Mesenteric fat pad (tissue), 1 donor: ENCODE measurements around the gene NAP1L4. TPM values are rescaled to one million over a fixed set of nuclear protein-coding genes. Genes with fewer than 3 reads are reported as not detected.
"Not testable (repeated sequence)": the region's sequence is repeated elsewhere in the genome, so short reads cannot be mapped to it uniquely, and the experiment has no call there.

ENCODE experiments used
- DNase-seq: peaks from one replicate; pipeline ENCODE4 v3.0.0-alpha.2; 2020; ENCODE audit warnings: low spot score
- total RNA-seq: library from RNA; stranded (reverse); fragmentation: NEBNext Ultra II Directional; extraction: Animal tissue kit (Norgen Biotek cat#: 25700); gene quantifications from one replicate; pipeline ENCODE4 v1.2.1, GENCODE V29; 2021
- donor health status: DM: yes; HTN: yes; CAD: no.

NAP1L4 gene
- total RNA-seq, 1 donor from 2014 or later: 96.1 TPM

DNA sequence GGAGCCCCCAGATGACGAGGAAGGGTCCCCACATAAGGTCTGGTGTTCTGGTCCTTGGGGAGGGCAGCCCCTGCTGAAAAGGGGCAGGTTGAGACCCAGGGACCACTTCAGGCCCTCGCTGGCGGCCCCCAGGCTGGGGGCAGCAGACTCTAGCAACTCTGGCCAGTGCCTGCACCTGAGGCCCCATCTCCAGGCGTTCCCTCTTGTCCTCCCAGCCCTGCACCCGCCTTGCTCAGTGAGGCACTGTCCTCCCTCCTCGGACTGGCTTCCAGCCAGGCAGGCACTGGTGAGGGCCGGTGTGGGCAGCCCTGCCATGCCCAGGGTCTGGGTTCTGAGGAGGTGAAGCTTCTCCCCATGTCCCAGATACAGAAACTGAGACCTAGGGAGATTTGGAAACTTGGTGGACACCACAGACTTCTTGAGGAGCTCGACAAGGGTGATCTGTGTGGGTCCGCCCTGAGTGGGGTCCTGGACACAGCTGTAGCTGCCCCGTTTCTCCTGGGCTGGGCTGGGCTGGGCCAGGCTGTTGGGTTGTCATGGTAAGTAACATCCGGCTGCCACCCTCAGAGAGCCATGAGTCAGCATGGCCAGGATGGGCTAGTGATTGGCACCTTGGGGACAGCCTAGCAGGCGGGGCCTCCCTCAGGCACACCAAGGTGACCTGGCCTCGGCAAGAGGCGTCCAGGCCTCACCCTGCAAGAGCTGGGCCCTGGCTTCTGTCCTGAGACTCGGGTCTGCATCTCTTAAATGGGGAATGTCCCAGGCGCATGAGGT is 51.8 kb downstream of the NAP1L4 start:
- no peak for DNase-seq

DNA sequence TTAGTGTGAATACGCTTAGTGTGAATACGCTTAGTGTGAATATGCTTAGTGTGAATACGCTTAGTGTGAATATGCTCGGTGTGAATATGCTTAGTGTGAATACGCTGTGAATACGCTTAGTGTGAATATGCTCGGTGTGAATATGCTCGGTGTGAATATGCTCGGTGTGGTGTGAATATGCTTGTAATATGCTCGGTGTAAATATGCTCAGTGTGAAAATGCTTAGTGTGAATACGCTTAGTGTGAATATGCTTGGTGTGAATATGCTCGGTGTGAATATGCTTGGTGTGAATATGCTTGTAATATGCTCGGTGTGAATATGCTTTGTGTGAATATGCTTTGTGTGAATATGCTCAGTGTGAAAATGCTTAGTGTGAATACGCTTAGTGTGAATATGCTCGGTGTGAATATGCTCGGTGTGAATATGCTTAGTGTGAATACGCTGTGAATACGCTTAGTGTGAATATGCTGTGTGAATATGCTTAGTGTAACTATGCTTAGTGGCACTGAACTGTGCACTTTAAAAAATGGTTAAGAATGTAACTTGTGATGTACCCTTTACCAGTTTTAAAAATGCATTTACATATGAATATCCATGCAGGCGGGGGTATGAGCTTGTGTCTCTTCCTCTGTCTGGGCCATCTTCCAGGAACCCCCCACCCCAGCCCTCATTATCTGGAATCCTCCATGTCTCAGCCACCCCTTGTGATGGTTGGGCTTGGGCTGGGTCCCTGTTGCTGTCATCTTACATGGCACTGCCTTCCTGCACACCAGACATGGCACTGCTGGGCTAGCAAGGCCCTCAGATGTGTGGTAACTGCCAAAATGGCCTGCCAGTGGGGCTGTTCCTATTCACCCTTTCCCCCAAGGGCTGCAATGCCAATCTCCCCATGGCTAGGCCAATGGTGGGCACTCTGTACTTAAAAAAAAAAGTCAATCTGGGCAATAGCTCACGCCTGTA is 53.4 kb downstream of the NAP1L4 start:
- not testable (repeated sequence) for DNase-seq

DNA sequence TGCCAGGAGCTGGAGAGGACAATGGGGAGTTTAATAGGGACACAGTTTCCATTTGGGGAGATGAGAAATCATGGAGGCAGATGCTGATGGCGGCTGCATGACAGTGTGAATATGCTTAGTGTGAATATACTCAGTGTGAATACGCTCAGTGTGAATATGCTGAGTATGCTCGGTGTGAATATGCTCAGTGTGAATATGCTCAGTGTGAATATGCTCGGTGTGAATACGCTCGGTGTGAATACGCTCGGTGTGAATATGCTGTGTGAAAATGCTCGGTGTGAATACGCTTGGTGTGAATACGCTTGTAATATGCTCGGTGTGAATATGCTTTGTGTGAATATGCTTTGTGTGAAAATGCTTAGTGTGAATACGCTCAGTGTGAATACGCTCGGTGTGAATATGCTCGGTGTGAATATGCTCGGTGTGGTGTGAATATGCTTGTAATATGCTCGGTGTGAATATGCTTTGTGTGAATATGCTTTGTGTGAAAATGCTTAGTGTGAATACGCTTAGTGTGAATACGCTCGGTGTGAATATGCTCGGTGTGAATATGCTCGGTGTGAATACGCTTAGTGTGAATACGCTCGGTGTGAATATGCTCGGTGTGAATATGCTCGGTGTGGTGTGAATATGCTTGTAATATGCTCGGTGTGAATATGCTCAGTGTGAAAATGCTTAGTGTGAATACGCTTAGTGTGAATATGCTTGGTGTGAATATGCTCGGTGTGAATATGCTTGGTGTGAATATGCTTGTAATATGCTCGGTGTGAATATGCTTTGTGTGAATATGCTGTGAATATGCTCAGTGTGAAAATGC is 54.3 kb downstream of the NAP1L4 start:
- DNase-seq: peak; percentile 11

DNA sequence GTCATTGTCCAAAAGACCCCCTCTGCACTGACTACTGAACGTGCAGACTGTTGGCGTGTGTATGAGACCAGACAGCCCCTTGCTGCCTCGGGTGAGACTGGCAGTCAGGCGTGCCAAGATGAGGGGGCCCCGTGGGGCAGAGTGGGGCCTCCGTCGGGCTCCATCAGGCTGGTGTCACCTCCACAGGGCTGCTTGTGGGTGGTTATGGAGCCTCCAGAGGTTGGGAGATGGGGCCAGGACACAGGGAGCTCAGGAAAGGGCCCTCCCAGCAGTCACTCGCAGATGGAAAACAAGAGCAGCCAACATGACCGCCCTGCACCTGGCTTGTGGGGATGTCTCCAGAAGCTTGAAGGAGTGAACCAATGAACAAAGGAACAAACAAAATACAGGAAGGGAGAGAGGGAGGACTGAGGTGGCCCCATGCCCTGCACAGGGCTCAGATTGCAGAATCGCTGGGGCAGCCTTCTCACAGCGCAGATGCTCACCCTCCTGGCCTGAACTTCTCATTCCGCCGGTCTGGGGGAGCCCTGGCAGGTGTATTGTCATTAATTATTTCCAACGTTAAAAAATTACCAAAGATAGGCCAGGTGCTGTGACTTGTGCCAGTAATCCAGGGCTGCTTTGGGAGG is 57.4 kb downstream of the NAP1L4 start:
- no peak for DNase-seq

DNA sequence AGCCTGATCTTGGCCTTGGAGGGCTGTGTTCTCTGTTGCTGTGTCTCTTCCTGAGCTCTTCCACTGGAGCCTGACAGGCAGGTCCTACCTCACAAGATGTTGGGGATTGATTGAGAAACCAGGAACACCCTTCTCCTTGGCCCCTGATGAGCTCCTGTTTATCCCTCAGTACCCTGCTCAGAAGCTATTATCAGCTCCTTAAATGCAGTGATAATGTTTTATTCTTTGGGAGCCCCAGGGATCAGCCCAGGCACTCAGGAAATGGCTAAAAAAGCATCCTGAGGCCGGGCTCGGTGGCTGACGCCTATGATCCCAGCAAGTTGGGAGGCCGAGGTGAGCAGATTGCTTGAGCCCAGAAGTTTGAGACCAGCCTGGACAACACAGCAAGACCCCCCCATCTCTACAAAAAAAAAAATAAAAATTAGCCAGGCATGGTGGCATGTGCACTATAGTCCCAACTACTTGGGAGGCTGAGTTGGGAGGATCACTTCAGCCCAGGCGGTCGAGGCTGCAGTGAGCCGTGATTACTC is 58.0 kb downstream of the NAP1L4 start:
- no peak for DNase-seq

DNA sequence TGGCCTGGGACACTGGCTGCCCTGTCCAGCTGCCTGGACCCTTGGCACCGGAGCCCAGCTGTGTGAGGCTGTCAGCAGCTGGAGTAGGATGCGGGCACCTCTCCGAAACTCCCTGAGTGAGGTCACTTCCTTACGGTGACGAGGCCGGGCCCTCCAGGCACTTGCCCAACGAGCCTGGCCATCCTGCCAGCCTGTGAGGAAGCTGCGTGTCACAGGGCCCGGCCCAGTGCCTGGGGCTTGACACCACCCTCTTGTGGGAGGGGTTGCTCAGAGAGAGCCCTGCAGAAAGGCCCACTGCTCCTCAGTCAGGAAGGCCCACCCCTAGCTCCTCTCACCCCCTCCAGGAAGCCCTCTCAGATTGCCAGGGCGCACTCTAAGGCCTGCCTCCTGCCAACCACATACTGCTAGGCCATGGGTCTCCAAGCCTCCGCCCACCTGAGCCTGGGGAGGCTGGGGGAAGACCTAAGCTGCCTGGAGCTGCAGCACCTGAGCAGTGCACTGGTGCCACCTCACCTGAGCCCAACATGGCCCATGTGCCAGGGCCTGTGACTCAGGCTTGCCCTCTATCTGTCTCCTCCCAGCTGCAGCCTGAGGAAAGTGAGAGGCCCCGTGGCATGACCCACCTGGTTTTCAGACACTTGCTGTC is 58.6 kb downstream of the NAP1L4 start:
- no peak for DNase-seq

DNA sequence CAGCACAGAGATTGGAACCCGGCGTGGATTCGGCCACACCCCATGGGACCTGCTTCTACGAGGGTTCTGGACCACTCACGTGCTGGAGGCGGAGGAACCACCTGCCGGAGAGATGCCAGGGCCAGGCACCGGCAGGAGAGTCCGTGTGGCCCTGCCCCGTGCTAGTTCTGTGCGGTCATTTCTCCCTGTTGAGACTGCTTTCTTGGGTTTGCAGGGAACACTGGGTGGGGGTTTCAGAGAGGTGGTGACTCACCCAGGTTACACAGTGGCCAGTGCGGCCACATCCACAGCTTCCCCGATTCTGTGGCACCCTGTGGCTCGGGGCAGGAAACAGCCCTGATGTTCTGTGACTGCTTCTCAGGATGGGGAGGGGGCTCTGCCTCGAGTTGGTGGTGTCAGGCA is 59.3 kb downstream of the NAP1L4 start:
- DNase-seq: no peak

DNA sequence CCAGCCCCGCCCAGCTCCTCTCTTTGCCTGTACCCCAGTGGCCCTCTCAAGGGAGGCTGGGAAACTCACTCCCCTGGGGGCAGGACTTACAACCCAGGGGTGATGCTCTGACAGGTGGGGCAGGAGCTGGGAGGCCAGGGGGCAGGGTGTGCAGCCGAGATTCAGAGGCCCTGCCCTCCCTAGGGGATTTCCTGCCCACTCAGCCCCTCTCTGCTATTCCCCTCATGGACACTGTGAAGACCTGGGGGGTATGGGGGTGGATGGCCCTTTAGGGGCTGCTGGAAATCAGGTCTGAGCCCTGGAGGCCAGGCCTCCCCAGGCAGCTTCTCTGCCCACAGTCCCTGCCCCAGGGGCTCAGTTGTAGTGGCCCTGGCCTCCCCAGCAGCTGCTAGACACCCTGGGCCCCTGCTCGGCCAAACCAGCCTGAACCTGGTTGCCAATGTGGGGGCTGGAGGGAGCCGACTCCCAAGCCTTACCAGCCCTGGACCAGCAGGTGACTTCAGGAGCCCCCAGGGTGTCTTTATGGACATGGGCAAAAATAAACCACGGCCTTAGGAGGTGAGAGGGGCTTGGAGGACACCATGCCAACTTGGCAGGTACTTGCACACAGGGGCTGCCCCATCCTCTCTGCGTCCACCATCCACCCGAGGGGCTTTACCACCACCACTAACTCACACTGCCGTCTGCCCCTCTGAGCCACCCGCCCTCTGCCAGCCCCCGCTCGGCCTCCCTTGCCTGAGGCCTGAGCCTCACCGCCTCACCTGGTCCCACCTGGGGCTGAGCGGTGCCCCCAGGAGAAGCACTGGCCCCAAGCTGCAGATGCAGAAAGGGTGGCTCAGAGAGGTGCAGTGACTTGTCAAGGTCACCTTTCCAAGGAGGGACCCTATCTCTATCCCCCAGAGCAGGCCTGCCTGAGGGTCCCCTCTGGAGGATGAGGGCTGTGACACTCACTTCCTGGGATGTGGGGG is 60.1 kb downstream of the NAP1L4 start:
- no peak for DNase-seq

DNA sequence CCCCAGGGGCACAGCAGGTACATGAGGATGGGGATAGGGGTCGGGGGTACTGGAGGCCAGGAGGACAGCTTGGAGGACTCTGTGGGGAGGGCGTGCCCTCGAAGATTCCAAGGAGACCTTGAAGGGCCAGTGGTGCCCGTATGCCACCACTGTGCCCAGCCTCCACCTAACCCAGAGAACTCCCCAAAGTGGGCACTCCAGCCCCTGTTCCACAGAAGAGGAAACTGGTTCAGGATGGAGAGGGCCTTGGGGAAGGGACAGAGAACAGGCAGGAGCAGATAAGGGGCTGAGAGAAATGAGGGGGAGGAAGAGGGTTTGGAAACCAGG is 60.7 kb downstream of the NAP1L4 start:
- no peak for DNase-seq

DNA sequence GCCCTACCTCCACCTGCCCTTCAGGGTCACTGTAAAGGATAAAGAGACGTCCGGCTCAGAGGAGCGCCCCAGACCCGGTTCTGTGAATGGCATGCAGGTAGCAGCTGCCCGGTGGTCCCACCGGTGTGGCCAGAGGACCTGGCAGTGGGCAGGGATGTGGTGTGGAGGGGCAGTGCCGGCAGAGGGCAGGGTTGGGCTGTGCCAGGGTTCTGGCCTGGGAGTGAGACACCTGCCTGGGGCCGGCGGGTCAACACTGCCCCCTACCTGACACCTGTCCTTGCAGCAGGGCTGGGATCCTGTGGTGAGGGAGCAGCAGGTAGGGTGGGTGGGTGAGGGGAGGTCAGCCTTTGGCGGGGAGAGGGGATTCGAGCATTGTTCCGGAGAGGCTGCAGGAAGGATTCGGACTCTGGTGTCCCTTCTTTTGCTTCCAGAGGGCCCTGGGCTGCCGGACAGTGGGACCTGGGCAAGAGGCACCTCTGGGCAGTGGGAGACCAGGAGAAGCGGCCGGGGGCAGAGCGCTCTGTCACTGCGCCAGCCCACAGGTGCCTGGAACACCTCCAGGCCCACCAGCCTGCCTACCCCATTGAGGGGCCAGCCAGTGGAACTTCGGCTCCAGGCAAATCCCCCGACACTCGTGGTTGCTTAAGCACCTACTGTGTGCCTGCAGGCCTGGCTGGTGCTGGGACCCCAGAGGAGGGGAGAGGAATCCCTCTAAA is 61.3 kb downstream of the NAP1L4 start:
- DNase-seq: no peak

DNA sequence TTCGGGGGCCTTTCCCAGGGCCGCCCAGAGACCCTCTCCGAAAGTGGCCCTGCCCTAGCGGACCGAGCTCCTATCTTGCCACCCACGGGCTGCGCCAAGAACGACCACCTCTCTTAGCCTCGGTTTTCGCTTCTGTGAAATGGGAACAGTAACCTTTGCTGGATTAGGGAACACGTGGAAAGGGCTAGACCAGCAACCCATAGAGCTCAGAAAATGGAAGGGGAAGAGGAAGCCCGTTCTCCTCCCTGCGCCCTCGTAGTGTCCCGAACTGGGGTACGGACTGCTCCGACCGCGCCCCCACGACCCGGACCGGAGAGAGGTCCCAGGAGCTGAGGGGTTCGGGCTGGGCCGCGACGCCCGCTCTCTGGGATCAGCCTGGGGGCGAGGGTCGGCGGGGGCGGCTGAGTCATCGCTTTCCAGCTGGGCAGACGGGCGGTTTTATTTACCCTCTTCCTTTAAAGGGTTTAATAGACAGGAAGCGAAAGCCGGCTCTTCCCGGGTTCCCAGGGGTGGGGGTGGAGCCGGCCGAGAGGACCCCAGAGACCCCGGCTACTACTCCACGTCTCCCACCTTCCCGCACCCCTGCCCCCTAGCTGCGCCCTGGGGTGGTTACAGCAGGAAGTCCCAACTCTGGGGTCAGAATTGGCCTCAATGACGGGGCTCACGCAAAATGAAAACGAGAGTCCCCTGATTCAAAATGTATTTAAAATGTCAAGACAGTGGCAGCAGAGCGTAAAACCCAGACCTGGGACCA is 62.0 kb downstream of the NAP1L4 start:
- no peak for DNase-seq

DNA sequence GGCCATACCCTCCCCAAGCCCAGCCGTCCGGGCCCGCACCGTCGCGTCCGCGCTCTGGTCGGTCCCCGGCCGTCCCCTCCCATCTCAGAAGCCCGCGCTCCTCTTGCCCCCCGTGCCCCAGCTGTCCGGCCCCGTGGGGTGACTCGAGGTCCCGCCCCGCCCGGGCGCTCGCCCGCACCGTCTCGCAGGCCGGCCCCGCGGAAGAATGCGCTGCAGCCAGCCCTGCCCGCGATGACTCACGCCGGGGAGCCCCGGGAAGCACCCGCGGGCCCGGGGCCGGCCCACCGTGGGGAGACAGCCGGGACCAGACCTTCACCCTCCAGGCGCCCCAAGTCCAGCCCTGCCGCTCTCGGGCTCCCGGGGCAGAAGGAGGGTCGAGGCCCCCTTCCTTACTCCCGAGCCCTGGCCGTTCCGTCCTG is 62.6 kb downstream of the NAP1L4 start:
- no peak for DNase-seq

DNA sequence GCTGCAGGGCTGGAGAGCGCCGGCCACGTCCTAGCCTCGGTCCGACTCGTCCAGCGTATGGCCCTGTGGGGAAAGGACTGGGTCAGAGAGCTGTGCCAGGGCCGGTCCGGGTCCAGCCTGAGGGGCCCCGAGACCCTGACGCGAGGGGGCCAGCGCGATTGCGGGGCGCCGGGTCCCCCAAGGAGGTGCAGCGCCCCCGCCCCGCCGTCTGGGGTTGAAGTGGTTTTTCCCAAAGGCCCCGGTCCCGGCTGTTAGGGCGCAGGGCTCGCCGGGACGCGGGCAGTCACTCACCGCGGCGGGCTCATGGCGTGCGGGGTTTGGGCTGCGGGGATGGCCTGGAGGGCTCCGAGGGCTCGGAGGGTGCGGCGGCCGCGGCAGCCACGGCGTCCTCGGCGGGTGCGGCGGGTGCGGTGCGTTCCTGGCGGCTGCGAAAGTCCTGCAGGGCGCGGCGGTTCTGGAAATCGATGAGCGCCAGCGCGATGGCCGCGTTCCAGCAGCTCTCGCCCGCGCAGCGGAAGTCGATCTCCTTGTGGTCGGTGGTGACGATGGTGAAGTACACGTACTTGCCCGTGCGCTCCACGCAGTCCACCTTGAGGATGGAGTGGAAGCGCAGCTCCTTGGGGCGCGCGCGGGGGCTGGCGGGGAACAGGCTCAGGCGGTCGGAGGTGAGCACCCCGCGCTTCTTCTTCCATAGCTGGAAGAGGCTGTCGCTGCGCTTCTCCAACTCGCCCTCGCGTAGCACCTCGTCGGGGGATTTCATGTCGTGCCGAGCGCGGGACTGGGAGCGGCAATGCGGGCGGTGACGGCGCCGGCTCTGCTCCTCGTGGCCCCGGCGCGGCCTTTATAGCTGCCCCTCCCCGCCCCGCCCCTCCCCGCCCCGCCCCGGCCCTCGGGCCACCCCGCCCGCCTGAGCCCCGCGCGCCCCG is 63.3 kb downstream of the NAP1L4 start, which contains the start of gene PHLDA2:
TSS of gene PHLDA2 (minus strand) at position 816 of the 926 bp plus-strand sequence. CDS start at position 760, 56 bp downstream.
- DNase-seq: no peak

DNA sequence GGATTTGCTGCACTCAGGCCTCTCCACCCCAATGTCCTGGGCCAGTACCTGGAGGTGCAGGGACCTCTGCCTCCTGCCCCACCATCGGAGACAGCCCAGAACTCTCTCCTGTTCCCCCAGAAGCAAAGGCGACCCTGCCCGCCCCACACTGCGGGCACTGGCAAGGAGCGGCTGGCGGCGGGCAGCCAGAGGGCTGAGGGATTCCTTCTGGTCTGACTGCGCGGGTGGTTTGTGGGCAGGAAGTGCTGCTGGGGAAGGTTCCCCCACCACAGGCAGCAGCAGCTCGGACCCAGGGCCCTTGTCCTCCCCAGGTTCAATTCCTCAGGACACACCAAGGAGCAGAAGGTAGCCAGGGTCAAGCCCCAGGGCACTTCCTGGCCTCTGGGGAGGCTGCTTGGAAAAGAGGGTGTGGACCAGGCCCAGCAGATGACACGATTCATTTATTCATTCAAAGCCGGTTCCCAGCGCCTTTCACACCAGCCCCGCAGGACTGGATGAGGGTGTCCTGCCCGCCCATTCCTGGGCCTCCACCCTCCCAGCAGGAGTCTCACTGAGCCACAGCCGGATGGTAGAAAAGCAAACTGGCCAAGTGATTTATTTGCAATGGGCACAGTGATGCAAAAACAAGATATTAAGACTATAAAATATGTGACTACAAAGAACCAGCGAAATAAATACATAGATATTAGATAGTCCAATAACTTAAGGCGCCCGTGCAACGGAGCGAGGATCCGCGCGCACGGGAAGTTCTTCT is 64.1 kb downstream of the NAP1L4 start:
- DNase-seq: no peak

DNA sequence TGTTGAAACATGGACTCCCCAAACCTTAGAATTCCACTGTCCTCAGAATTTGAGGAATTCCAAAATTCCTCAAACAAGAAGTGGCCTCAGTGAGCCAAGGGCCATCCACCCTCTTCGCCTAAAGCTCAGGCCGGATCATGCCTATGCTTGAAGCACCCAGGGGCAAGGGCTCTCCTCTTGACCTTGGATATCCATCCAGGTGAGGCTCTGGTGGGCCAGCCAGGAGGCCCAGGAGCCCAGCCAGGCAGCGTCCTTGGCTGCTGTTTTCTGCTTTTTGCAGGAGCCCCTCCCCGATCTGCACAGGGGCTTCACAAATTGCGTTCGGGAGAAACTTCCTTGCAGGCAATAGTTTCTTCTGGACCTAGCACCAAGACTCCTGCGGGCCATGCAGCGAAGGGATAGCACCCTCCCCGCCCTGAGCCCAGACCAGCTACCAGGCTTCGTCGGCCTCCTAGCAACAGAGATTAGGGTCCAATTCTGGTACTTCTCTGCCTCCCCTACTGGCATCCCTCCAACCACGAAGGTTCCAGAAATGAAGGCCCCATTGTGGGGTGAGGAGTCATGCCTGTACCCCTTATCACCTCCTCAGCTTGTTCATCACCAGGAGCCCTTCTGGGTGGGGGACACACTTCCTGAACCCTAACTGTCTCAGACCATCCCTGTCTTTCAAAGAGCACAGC is 64.9 kb downstream of the NAP1L4 start:
- DNase-seq: no peak
